ENCODE data around the gene RBM44.
"Not testable (repeated sequence)": the region's sequence is repeated elsewhere in the genome, so short reads cannot be mapped to it uniquely, and the experiment has no call there.

RBM44 gene

DNA sequence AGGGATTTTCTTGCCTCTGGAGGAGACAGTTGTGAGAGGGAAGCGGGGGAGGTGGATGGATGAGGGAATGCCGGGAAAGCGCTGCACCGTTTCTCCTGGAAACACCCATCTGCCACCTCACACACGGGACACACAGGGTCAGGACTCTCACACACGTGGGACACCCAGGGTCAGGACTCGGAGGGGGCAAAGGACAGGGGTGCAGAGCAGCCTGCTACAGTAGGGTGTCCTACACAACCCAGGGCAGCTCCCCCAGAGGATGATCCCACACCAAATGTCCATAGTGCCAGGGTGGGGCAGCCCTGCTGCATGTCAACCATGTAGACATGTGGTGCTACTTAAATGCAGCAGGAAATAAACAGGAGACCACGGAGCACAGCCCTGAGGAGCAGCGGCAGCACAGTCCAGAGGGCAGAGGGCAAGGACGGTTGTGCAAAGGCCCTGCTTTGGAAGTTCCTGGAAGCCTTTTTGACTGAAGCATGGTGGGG lies 65.9 kb downstream of the RBM44 start:
- DNase-seq (ENCODE audit: low read depth): no peak
- TF ChIP-seq MYC (IDR thresholded peaks at IDR 0.05; ENCODE audit: low read depth, low read length) (no peak), POLR2A (IDR thresholded peaks at IDR 0.05; ENCODE audit: extremely low read depth, insufficient read length) (no peak)
- TF ChIP-seq, protein P1, sequence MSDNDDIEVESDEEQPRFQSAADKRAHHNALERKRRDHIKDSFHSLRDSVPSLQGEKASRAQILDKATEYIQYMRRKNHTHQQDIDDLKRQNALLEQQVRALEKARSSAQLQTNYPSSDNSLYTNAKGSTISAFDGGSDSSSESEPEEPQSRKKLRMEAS (IDR thresholded peaks at IDR 0.05; ENCODE audit: low read depth, low read length): no peak
- TF ChIP-seq, protein P2, sequence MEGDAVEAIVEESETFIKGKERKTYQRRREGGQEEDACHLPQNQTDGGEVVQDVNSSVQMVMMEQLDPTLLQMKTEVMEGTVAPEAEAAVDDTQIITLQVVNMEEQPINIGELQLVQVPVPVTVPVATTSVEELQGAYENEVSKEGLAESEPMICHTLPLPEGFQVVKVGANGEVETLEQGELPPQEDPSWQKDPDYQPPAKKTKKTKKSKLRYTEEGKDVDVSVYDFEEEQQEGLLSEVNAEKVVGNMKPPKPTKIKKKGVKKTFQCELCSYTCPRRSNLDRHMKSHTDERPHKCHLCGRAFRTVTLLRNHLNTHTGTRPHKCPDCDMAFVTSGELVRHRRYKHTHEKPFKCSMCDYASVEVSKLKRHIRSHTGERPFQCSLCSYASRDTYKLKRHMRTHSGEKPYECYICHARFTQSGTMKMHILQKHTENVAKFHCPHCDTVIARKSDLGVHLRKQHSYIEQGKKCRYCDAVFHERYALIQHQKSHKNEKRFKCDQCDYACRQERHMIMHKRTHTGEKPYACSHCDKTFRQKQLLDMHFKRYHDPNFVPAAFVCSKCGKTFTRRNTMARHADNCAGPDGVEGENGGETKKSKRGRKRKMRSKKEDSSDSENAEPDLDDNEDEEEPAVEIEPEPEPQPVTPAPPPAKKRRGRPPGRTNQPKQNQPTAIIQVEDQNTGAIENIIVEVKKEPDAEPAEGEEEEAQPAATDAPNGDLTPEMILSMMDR (IDR thresholded peaks at IDR 0.05; ENCODE audit: low read depth, low read length): no peak
- no peak overlapping the region for H3K4me3 ChIP-seq (ENCODE audit: low read depth, low read length)

DNA sequence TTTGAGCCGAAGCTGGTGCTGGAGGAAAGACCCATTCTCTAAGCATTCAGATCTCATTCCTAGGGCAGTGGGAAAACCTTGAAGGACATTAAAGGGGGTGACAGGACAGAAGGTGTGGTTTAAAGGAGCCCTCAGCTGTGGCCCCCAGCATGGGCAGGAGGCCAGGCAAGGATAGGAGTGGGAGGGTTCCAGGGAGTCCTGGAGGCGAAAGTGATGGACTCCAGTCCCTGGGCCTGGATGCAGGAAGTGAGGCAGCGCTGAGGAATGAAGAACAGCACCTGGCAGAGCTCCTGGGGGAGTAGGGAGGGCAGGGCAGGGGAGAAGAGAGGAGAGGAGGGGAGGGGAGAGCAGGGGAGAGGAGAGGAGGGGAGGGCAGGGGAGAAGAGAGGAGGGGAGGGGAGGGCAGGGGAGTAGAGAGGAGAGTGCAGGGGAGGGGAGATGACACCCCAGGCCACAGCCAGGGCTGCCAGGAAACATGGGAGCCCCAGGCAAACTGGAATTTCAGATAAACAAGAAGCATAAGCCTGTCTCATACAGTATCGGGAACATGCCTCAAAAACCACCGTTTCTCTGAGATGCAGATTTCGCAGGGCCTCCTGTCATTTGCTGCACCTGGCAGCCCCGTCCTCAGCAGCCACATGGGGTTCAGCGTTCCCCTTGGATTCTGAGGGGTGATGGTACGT lies 66.5 kb downstream of the RBM44 start:
- DNase-seq (ENCODE audit: low read depth): no peak
- H3K4me3 ChIP-seq (ENCODE audit: low read depth, low read length): no peak overlapping the region
- TF ChIP-seq, protein P2 (IDR thresholded peaks at IDR 0.05; ENCODE audit: low read depth, low read length): no peak
- no peak for TF ChIP-seq POLR2A (IDR thresholded peaks at IDR 0.05; ENCODE audit: extremely low read depth, insufficient read length)
- TF ChIP-seq, protein P1 (IDR thresholded peaks at IDR 0.05; ENCODE audit: low read depth, low read length): no peak
- TF ChIP-seq MYC (IDR thresholded peaks at IDR 0.05; ENCODE audit: low read depth, low read length): no peak

DNA sequence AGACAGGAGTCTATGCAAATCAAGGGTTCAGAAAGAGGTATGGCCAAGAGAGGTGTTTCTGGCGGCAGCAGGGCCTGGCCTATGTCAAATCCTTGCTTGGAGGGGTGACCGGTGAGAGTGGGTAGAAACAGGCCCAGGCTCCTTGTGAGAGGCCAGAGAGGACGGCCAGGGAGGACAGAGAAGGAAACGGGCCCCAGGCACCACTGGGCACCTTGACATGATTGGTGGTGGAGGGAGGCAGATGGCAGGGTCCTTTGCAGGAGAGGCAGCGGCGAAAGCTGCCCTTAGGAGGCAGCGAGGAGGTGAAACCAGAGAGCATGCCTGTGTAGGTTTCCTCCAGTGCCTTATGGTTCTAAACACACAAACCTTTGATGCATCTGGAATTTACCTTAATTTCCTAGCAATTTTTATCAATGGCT lies 67.1 kb downstream of the RBM44 start:
- DNase-seq (ENCODE audit: low read depth): peak; percentile 24
- no peak overlapping the region for H3K4me3 ChIP-seq (ENCODE audit: low read depth, low read length)
- TF ChIP-seq, protein P1 (IDR thresholded peaks at IDR 0.05; ENCODE audit: low read depth, low read length): no peak
- TF ChIP-seq POLR2A (IDR thresholded peaks at IDR 0.05; ENCODE audit: extremely low read depth, insufficient read length) (no peak), MYC (IDR thresholded peaks at IDR 0.05; ENCODE audit: low read depth, low read length) (no peak)
- TF ChIP-seq, protein P2 (IDR thresholded peaks at IDR 0.05; ENCODE audit: low read depth, low read length): peak; percentile 34

DNA sequence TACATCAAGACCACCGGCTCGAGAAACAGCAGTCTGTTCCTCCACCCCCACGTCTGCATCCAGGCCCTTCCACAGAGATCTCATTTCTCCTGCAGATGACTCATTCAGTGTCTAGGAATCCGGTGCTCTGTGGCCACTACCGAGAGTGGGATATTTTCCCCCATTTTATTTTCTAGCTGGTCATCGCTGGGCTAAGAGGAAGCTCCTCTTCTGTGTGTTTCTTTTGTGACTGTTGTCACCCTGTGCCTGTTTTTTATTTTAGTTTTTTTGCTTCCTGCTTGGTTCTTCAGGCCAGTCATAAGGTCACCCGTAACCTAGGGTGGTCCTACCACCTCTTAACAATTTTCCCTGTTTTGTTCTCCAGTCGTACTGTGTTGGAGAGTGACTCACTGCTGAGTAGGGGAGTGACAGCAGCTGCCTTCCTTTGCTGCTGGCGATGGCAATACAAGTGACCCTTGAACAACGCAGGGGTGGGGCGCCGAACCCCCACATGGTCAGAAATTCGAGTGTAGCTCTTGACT lies 67.6 kb downstream of the RBM44 start:
- no peak for DNase-seq (ENCODE audit: low read depth)
- H3K4me3 ChIP-seq (ENCODE audit: low read depth, low read length): no peak overlapping the region
- TF ChIP-seq, protein P2 (IDR thresholded peaks at IDR 0.05; ENCODE audit: low read depth, low read length): no peak
- TF ChIP-seq POLR2A (IDR thresholded peaks at IDR 0.05; ENCODE audit: extremely low read depth, insufficient read length): no peak
- TF ChIP-seq MYC (IDR thresholded peaks at IDR 0.05; ENCODE audit: low read depth, low read length): no peak
- TF ChIP-seq, protein P1 (IDR thresholded peaks at IDR 0.05; ENCODE audit: low read depth, low read length): no peak

DNA sequence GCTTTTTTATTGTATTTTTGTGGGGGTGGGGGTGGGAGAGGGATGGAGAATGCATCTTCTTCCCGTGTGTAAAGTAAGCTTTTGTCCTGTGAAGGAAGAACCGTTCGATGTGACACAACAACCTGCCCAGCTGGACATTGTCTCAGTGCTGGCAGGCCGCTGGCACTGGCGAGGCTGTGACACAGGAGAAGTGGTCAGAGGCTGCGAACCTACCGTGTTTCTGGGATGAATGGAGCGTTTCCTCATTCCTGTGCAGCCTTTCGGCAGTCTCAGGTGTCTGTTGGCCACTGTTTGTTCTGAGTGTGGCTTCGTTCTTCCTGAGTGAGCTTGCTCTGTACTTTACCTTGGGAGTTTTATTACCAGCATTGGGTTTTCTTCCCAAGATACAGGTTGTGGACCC lies 68.9 kb downstream of the RBM44 start:
- H3K4me3 ChIP-seq (ENCODE audit: low read depth, low read length): no peak overlapping the region
- TF ChIP-seq, protein P2 (IDR thresholded peaks at IDR 0.05; ENCODE audit: low read depth, low read length): no peak
- TF ChIP-seq, protein P1 (IDR thresholded peaks at IDR 0.05; ENCODE audit: low read depth, low read length): no peak
- TF ChIP-seq POLR2A (IDR thresholded peaks at IDR 0.05; ENCODE audit: extremely low read depth, insufficient read length) (no peak), MYC (IDR thresholded peaks at IDR 0.05; ENCODE audit: low read depth, low read length) (no peak)
- no peak for DNase-seq (ENCODE audit: low read depth)

DNA sequence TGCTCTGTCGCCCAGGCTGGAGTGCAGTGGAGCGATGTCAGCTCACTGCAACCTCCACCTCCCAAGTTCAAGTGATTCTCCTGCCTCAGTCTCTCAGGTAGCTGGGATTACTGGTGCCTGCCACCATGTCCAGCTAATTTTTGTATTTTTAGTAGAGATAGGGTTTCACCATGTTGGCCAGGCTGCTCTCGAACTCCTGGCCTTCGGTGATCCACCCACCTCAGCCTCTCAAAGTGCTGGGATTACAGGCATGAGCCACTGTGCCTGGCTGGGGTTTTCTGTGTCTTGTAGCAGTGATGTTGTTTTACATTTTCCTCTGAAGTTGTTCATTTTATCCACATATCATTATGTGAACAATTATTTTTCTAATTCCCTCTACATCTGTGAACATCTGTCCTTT lies 69.5 kb downstream of the RBM44 start:
- not testable (repeated sequence) for H3K4me3 ChIP-seq (ENCODE audit: low read depth, low read length); DNase-seq (ENCODE audit: low read depth)

Data from NB4 (cell line).